ENCODE results near the gene MAMDC4.

The MAMDC4 gene

GRCh38 chr9:136844761-136845464, 7.2 kb upstream of the MAMDC4 start:
- Histone ChIP-seq H3K4me1 (peaks cover 62% of the 10 kb centered on the region), H4K20me1 (peaks cover 47% of the 10 kb centered on the region), H3K36me3 (peaks cover 11% of the 10 kb centered on the region), H3K27me3 (peaks cover 41% of the 10 kb centered on the region), H3K4me3 (no peak overlapping the region), H3K9ac (no peak overlapping the region), H3K9me3 (peaks cover 18% of the 10 kb centered on the region; the same call in 1 of the 2 replicates), H3K4me2 (no peak overlapping the region), H3K27ac (no peak overlapping the region)
- no peak for TF ChIP-seq Cebpa-rat (IDR thresholded peaks at IDR 0.05)

DNA sequence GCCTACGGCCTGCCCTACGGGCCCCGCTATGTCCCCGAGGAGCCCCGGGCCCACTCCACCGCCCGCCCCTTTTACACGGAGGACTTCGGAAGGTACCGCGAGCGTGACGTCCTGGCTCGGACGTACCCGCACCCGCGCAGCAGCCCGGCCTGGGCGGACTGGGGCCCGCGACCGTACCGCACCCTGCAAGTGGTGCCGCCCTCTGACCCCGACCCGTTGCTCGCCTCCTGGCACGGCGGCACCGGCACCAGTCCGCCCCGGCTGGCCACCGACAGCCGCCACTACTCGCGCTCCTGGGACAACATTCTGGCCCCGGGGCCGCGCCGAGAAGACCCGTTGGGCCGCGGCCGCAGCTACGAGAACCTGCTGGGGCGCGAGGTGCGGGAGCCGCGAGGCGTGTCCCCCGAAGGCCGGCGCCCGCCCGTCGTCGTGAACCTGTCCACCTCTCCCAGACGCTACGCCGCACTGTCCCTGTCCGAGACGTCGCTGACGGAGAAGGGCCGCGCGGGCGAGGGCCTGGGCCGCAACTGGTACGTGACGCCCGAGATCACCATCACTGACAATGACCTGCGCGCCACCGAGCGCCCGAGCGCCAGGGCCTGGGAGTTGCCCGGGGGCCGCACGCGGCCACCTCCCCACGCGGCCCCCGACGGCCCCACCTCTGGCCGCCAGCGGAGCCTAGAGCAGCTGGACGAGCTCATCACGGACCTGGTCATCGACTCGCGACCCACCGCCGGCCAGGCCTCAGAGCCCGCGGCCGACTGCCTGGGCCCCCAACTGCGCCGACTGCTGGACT, 6.5 kb upstream of the MAMDC4 start:
- peaks cover 10% of the 10 kb centered on the region; the same call in 1 of the 2 replicates for H3K36me3 ChIP-seq
- H4K20me1 ChIP-seq = peaks cover 47% of the 10 kb centered on the region
- H3K4me1 ChIP-seq = peaks cover 62% of the 10 kb centered on the region
- no peak overlapping the region for H3K27ac ChIP-seq
- H3K4me2 ChIP-seq = no peak overlapping the region
- no peak for TF ChIP-seq Cebpa-rat (IDR thresholded peaks at IDR 0.05)
- no peak overlapping the region for H3K9ac ChIP-seq
- peaks cover 18% of the 10 kb centered on the region; the same call in 1 of the 2 replicates for H3K9me3 ChIP-seq
- peaks cover 41% of the 10 kb centered on the region for H3K27me3 ChIP-seq
- no peak overlapping the region for H3K4me3 ChIP-seq

DNA sequence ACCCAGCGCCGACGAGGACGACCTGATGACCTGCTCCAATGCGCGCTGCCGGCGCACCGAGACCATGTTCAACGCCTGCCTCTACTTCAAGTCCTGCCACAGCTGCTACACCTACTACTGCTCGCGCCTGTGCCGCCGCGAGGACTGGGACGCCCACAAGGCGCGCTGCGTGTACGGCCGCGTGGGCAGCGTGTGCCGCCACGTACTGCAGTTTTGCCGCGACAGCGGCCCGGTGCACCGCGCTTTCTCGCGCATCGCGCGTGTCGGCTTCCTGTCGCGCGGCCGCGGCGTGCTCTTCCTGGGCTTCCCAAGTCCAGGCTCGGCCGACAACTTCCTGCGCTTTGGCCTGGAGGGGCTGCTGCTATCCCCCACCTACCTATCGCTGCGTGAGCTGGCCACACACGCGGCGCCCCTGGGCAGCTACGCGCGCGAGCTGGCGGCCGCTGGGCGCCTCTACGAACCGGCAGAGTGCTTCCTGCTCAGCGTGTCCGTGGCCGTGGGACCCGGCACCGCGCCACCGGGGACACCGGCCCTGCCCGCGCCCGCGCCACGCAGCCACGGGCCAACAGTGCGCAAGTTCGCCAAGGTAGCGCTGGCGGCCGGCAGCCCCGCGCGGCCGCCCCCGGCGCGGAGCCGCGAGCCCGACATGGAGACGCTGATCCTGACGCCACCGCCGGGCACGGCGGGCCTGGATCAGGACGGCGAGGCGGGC, 5.6 kb upstream of the MAMDC4 start:
- Histone ChIP-seq H3K4me1 (peaks cover 54% of the 10 kb centered on the region), H3K27ac (no peak overlapping the region), H3K36me3 (peaks cover 15% of the 10 kb centered on the region), H3K9me3 (peaks cover 18% of the 10 kb centered on the region; the same call in 1 of the 2 replicates), H3K4me3 (no peak overlapping the region), H3K9ac (no peak overlapping the region), H3K4me2 (peak overlapping the region; percentile 100; the same call in 1 of the 2 replicates), H3K27me3 (peaks cover 41% of the 10 kb centered on the region), H4K20me1 (peaks cover 46% of the 10 kb centered on the region)
- no peak for TF ChIP-seq Cebpa-rat (IDR thresholded peaks at IDR 0.05)

DNA sequence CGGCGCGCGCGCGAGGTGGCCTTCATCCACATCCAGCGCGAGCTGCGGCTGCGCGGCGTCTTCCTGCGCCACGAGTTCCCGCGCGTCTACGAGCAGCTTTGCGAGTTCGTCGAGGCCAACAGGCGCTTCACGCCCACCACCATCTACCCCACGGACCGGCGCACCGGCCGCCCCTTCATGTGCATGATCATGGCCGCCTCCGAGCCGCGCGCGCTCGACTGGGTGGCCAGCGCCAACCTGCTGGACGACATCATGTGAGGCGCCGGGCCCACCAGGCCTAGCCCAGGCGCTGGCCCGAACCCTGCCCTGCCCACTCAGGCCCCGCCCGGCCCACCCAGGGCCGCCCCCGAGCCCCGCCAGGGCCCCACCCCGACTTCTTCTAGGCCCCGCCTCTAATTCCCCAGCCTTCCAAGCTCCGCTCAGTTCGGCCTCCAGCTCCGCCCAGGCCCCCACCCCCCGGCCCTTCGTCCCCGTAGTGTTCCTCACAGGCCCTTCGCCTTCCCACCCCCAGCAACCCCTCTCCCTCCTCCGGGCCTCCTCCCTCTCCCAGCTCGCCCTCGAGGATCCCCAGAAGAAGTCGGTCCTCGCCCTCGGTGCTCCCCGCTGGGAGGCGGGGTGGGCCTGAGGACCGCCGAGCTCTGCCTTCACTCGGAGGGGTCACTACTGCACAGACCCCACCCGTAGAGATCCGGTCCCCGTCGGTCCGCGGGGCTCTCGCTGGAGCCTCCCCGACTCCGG, 4.9 kb upstream of the MAMDC4 start:
- Histone ChIP-seq H3K36me3 (peaks cover 22% of the 10 kb centered on the region), H3K9ac (peak overlapping the region; percentile 84), H4K20me1 (peaks cover 40% of the 10 kb centered on the region), H3K4me2 (peak overlapping the region; percentile 100), H3K27me3 (peaks cover 41% of the 10 kb centered on the region), H3K4me3 (peak overlapping the region; percentile 87), H3K4me1 (peaks cover 47% of the 10 kb centered on the region), H3K9me3 (peaks cover 18% of the 10 kb centered on the region; the same call in 1 of the 2 replicates), H3K27ac (peak overlapping the region; percentile 81; the same call in 1 of the 2 replicates)
- TF ChIP-seq Cebpa-rat (IDR thresholded peaks at IDR 0.05) = no peak

- Histone ChIP-seq H3K27ac (peak overlapping the region; percentile 81), H3K4me3 (peak overlapping the region; percentile 87), H3K27me3 (peaks cover 41% of the 10 kb centered on the region), H3K9me3 (peaks cover 18% of the 10 kb centered on the region; the same call in 1 of the 2 replicates), H3K9ac (peak overlapping the region; percentile 84), H3K4me2 (peak overlapping the region; percentile 100), H4K20me1 (peaks cover 40% of the 10 kb centered on the region), H3K4me1 (peaks cover 43% of the 10 kb centered on the region), H3K36me3 (peaks cover 22% of the 10 kb centered on the region)
- TF ChIP-seq Cebpa-rat (IDR thresholded peaks at IDR 0.05) = no peak
Measured at GRCh38 chr9:136847826-136848392, 4.2 kb upstream of the MAMDC4 start.

- peak overlapping the region; percentile 81 for H3K27ac ChIP-seq
- H4K20me1 ChIP-seq = peaks cover 34% of the 10 kb centered on the region
- no peak for TF ChIP-seq Cebpa-rat (IDR thresholded peaks at IDR 0.05)
Measured at GRCh38 chr9:136848393-136849037, 3.6 kb upstream of the MAMDC4 start.

DNA sequence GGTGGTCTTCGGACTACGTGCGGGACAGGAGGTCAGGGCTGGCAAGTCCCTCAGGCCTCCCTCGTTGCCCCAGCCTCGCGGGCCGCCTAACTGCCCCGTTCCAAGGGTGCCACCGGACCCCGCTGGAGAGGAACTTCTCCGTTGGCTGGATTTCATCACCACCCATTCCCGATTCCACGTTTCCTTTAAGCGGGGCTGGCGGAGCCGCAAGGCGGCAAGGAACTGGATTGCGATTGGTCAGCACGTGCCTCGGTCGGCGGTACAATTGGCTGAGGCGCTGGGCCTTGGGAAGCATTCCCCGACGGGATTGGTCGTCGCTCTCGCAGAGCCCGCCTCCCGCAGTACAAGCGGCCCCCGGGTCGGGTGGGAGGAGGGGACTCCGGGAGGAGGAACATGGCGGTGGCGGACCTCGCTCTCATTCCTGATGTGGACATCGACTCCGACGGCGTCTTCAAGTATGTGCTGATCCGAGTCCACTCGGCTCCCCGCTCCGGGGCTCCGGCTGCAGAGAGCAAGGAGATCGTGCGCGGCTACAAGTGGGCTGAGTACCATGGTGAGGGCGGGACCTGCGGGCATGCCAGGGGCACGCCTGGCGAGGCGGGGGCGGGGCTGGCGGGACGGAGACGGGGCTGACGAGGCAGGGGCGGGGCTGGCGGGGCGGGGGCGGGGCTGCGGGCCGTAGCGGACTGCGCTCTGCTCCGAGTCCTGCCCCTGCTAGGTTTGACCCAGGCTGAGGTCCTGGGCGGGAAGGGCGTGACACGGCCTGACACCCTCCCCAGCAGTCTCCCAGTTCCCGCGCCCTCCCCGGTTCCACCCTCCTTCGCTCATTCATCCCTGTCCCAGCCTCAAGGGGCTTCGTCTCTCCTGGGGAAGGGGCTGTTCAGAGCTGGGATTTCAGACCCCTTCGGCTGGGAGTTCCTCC, 2.8 kb upstream of the MAMDC4 start, which contains the start of gene PHPT1:
Gene PHPT1, plus strand, starts transcription at position 372 of the 922 bp plus-strand sequence. Its CDS starts 22 bp downstream, at position 394.
- H4K20me1 ChIP-seq = peaks cover 35% of the 10 kb centered on the region
- peak within 1 kb of the TSS; percentile 84 for H3K9ac ChIP-seq
- H3K4me3 ChIP-seq = peak within 1 kb of the TSS; percentile 87
- peak within 1 kb of the TSS; percentile 81 for H3K27ac ChIP-seq
- H3K4me2 ChIP-seq = peak within 1 kb of the TSS; percentile 100
- peaks cover 18% of the 10 kb centered on the region; the same call in 1 of the 2 replicates for H3K9me3 ChIP-seq
- peaks cover 36% of the 10 kb centered on the region for H3K27me3 ChIP-seq
- H3K4me1 ChIP-seq = peaks cover 42% of the 10 kb centered on the region
- H3K36me3 ChIP-seq = peaks cover 22% of the 10 kb centered on the region
- TF ChIP-seq Cebpa-rat (IDR thresholded peaks at IDR 0.05) = peak; percentile 32; the same call in 1 of the 2 replicates

More at GRCh38 chr9:136848393-136849037, 3.6 kb upstream of the MAMDC4 start:
- peak overlapping the region; percentile 87 for H3K4me3 ChIP-seq
- peaks cover 22% of the 10 kb centered on the region for H3K36me3 ChIP-seq
- peak overlapping the region; percentile 84 for H3K9ac ChIP-seq
- peak overlapping the region; percentile 100 for H3K4me2 ChIP-seq
- H3K4me1 ChIP-seq = peaks cover 42% of the 10 kb centered on the region
- H3K27me3 ChIP-seq = peaks cover 41% of the 10 kb centered on the region
- H3K9me3 ChIP-seq = peaks cover 18% of the 10 kb centered on the region; the same call in 1 of the 2 replicates

All from BLaER1 (cell line).